ENCODE data around the gene ANGPTL8.

GRCh38 chr19:11201791-11202190 is 37.6 kb upstream of the ANGPTL8 start:
- TF ChIP-seq CTCF (IDR thresholded peaks at IDR 0.05; ENCODE audit: low read depth, low read length, poor library complexity, severe bottlenecking) (no peak), EZH2phosphoT487 (IDR thresholded peaks at IDR 0.05; ENCODE audit: borderline replicate concordance, low read length) (no peak)
